ENCODE measurements around the gene MYH9.

The MYH9 gene

DNA sequence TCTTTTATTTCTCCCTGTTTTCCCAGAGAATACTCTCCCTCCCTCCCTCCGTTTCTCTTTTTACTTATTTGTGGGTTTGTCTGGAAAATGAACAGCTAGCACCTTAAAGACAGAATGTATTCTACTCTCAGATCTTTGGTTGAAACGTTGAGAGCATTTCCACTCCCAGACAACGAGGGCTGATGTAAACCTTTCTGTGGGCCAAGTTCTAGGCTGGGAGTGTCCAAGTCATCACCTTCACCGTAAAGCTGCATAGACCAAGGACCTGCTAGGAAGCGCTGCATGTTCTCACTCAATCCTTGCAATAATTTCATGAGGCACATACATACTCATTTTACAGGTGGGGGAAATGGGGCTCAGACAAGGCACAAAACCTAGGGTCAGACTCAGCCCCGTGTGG, 32.4 kb downstream of the MYH9 start:
- TF ChIP-seq CTCF (conservative IDR thresholded peaks at IDR 0.05) = no peak
- no peak for TF ChIP-seq ZFX (IDR thresholded peaks at IDR 0.05)
- no peak overlapping the region for H3K27ac ChIP-seq

GRCh38 chr22:36352803-36353507, 34.8 kb downstream of the MYH9 start:
- peak overlapping the region; percentile 91 for H3K27ac ChIP-seq

GRCh38 chr22:36351921-36352802, 35.6 kb downstream of the MYH9 start:
- H3K27ac ChIP-seq = peak overlapping the region; percentile 91

More at GRCh38 chr22:36352803-36353507, 34.8 kb downstream of the MYH9 start:
- no peak for TF ChIP-seq ZFX (IDR thresholded peaks at IDR 0.05)
- TF ChIP-seq CTCF (conservative IDR thresholded peaks at IDR 0.05) = no peak

DNA sequence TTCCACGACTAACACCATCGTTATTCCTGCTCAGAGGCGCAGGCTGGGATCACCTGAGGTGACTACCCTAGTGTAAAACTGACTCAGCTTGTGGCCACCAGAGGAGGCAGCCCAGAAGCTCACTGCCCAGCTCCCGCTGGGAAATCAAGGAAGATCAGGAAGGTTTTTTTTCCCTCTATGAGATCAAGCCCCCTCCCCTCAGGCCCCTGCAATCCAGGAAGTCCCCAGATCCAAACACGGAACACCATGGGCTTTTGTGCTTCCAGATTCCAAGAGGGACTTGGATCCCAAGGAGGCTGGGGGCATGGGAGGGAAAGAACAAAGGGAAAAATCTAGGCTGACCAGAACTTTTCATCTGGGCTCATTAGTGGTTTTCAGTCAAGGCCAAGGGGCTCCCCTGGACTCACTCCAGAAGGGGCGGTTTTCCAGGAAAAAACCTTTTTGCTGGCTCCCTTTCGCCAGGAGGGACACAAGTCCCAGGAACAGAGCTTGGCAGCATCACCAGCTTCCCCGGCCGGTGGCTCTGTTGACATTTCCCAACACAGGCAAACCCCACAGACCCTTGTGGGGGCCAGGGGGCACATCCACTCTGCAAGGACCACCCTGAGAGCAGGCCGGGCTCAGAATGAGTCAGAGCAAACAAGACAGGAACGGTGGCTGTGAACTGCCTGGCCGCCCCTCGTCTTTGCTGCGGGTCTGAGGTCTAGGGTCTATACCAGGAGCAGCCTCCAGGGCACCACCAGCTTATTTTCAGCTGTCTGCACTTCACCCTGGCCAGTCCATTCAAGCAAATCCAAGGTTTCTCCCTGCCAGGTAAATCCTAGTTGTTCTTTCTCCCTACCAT, 36.8 kb downstream of the MYH9 start:
- peak overlapping the region; percentile 91 for H3K27ac ChIP-seq
- TF ChIP-seq CTCF (conservative IDR thresholded peaks at IDR 0.05) (no peak), ZFX (IDR thresholded peaks at IDR 0.05) (no peak)

More at GRCh38 chr22:36351921-36352802, 35.6 kb downstream of the MYH9 start:
- TF ChIP-seq CTCF (conservative IDR thresholded peaks at IDR 0.05) = no peak
- peak; percentile 41; the same call in 1 of the 2 replicates for TF ChIP-seq ZFX (IDR thresholded peaks at IDR 0.05)

GRCh38 chr22:36349726-36350125, 38.0 kb downstream of the MYH9 start:
- H3K27ac ChIP-seq = no peak overlapping the region
- no peak for TF ChIP-seq ZFX (IDR thresholded peaks at IDR 0.05)
- no peak for TF ChIP-seq CTCF (conservative IDR thresholded peaks at IDR 0.05)

- no peak for TF ChIP-seq CTCF (conservative IDR thresholded peaks at IDR 0.05)
- no peak for TF ChIP-seq ZFX (IDR thresholded peaks at IDR 0.05)
- no peak overlapping the region for H3K27ac ChIP-seq
Observed at GRCh38 chr22:36348760-36349159, 39.0 kb downstream of the MYH9 start.
